Calu3 (cell line): ENCODE data around the gene RAPGEF1. TPM values are rescaled to one million over a fixed set of nuclear protein-coding genes. Genes with fewer than 3 reads are reported as not detected.

Experiments used
- BruUV-seq: library from RNA; stranded (reverse); fragments of 400-500 nt; replicated peaks from 2 replicates; lab custom pipeline; 2021; lab: Mats Ljungman, UMichigan
- CTCF ChIA-PET: fragments of 300-600 bp; sonication (Branson Sonifier 250); formaldehyde crosslinking; loops from one replicate; lab custom pipeline; 2022; ENCODE audit warnings: antibody characterized with exemption; lab: Charles Lee
- DNase-seq: peaks from one replicate; pipeline ENCODE4 v3.0.0; 2022
- H3K27ac Mint-ChIP-seq: one replicate; pipeline ENCODE4 v1.8.0; 2022; ENCODE audit warnings: mixed read lengths; ENCODE audit not compliant: unreplicated experiment
- H3K27me3 Mint-ChIP-seq: one replicate; pipeline ENCODE4 v1.8.0; 2022; ENCODE audit warnings: mixed read lengths; ENCODE audit not compliant: unreplicated experiment
- H3K36me3 Mint-ChIP-seq: one replicate; pipeline ENCODE4 v1.8.0; 2022; ENCODE audit warnings: mild to moderate bottlenecking, moderate library complexity, mixed read lengths; ENCODE audit not compliant: insufficient read depth, unreplicated experiment
- H3K4me1 Mint-ChIP-seq: one replicate; pipeline ENCODE4 v1.8.0; 2022; ENCODE audit warnings: mild to moderate bottlenecking, low read depth, mixed read lengths; ENCODE audit not compliant: unreplicated experiment
- H3K4me3 Mint-ChIP-seq: one replicate; pipeline ENCODE4 v1.8.0; 2022; ENCODE audit warnings: mild to moderate bottlenecking, low read depth, moderate library complexity, mixed read lengths; ENCODE audit not compliant: unreplicated experiment
- H3K9me3 Mint-ChIP-seq: one replicate; pipeline ENCODE4 v1.8.0; 2022; ENCODE audit warnings: low read depth, mixed read lengths; ENCODE audit not compliant: unreplicated experiment
- CTCF ChIP-seq: fragments of 200-600 bp; IDR thresholded peaks from one replicate; pipeline ENCODE4 v1.8.0; 2022; ENCODE audit warnings: antibody characterized with exemption; ENCODE audit not compliant: unreplicated experiment
- intact Hi-C: fragments of 100-400 bp; cut with micrococcal nuclease; formaldehyde crosslinking; loops from one replicate; pipeline ENCODE4 v1.10.0; 2022; ENCODE audit not compliant: unreplicated experiment
- total RNA-seq: library from RNA; stranded (reverse); gene quantifications from 2 replicates; pipeline ENCODE4 v1.2.3, GENCODE V29; 2022

Gene RAPGEF1
- total RNA-seq, 1 experiment from 2014 or later, result 32.5 TPM

GRCh38 chr9:131628459-131629225, 111.2 kb downstream of the RAPGEF1 start:
- intact Hi-C loops, result no loop called here
- no peaks in the 10 kb centered on the region for H3K27me3 Mint-ChIP-seq
- DNase-seq, result no peak
- no peak for TF ChIP-seq CTCF
- no peak overlapping the region for H3K27ac Mint-ChIP-seq
- no peaks in the 10 kb centered on the region for H3K4me1 Mint-ChIP-seq
- H3K4me3 Mint-ChIP-seq, result no peak overlapping the region
- peaks cover 11% of the 10 kb centered on the region for H3K36me3 Mint-ChIP-seq
- no peaks in the 10 kb centered on the region for H3K9me3 Mint-ChIP-seq
- CTCF ChIA-PET, result interaction anchor here (0.6 kb wide), 1 partner anchor 24 kb away, joined by 4 read pairs; no protein-coding TSS in a partner anchor
- BruUV-seq, result no TSS peak

GRCh38 chr9:131627648-131628458, 112.0 kb downstream of the RAPGEF1 start:
- no peak overlapping the region for H3K4me3 Mint-ChIP-seq
- H3K4me1 Mint-ChIP-seq, result no peaks in the 10 kb centered on the region
- intact Hi-C loops, result no loop called here
- BruUV-seq, result no TSS peak
- no peak for TF ChIP-seq CTCF
- peaks cover 11% of the 10 kb centered on the region for H3K36me3 Mint-ChIP-seq
- DNase-seq, result no peak
- H3K27ac Mint-ChIP-seq, result no peak overlapping the region
- H3K27me3 Mint-ChIP-seq, result no peaks in the 10 kb centered on the region
- CTCF ChIA-PET, result no interaction called here
- H3K9me3 Mint-ChIP-seq, result no peaks in the 10 kb centered on the region

GRCh38 chr9:131627326-131627647, 112.6 kb downstream of the RAPGEF1 start:
- CTCF ChIA-PET, result no interaction called here
- H3K27me3 Mint-ChIP-seq, result no peaks in the 10 kb centered on the region
- BruUV-seq, result no TSS peak
- H3K4me1 Mint-ChIP-seq, result no peaks in the 10 kb centered on the region
- H3K36me3 Mint-ChIP-seq, result peaks cover 11% of the 10 kb centered on the region
- no peak overlapping the region for H3K27ac Mint-ChIP-seq
- intact Hi-C loops, result no loop called here
- TF ChIP-seq CTCF, result no peak
- H3K4me3 Mint-ChIP-seq, result no peak overlapping the region
- H3K9me3 Mint-ChIP-seq, result no peaks in the 10 kb centered on the region
- no peak for DNase-seq

- Mint-ChIP-seq H3K9me3 (no peaks in the 10 kb centered on the region), H3K27ac (no peak overlapping the region), H3K4me1 (no peaks in the 10 kb centered on the region), H3K4me3 (no peak overlapping the region), H3K27me3 (no peaks in the 10 kb centered on the region), H3K36me3 (peaks cover 11% of the 10 kb centered on the region)
- no TSS peak for BruUV-seq
- CTCF ChIA-PET, result no interaction called here
- DNase-seq, result no peak
- intact Hi-C loops, result no loop called here
- no peak for TF ChIP-seq CTCF
Observed at GRCh38 chr9:131625790-131626670, 113.8 kb downstream of the RAPGEF1 start.
